H1 (cell line): ENCODE results near the gene MOB2. TPM values are rescaled to one million over a fixed set of nuclear protein-coding genes. Genes with fewer than 3 reads are reported as not detected.

Experiments used
- CTCF ChIA-PET: fragments of 300-600 bp; sonication (Branson Sonifier 250); formaldehyde crosslinking; loops from one replicate; lab custom pipeline; 2021; ENCODE audit not compliant: partially characterized antibody; lab: Charles Lee
- POLR2A ChIA-PET: fragments of 300-600 bp; sonication (Branson Sonifier 250); formaldehyde crosslinking; loops from one replicate; lab custom pipeline; 2021; ENCODE audit warnings: inconsistent platforms; ENCODE audit not compliant: partially characterized antibody; lab: Charles Lee
- DNase-seq, 2 experiments: peaks; one replicate each; pipeline versions ENCODE4 v3.0.0 to v3.0.0-alpha.2; 2010 to 2022; ENCODE audit warnings: low spot score in 2 of 2, low read depth in 1 of 2, mixed read lengths in 1 of 2
- FAIRE-seq: peaks from 2 replicates; lab custom pipeline; 2011; peaks lifted over from hg19 to GRCh38; lab: Jason Lieb, UNC
- H2AFZ ChIP-seq: 2 replicates; pipeline ENCODE4 v1.8.1; 2012; ENCODE audit warnings: low read length, inconsistent platforms
- H2AK5ac ChIP-seq: 2 replicates; pipeline ENCODE4 v1.6.1; 2013; ENCODE audit warnings: low read depth, low read length
- H2BK120ac ChIP-seq: replicated peaks from 2 replicates; pipeline ENCODE3; 2013; ENCODE audit warnings: low read depth, low read length, inconsistent platforms
- H2BK12ac ChIP-seq: 2 replicates; pipeline ENCODE4 v1.6.1; 2013; ENCODE audit warnings: low read depth, low read length
- H2BK15ac ChIP-seq: 2 replicates; pipeline ENCODE4 v1.6.1; 2013; ENCODE audit warnings: low read length
- H2BK20ac ChIP-seq: 2 replicates; pipeline ENCODE4 v1.6.1; 2013; ENCODE audit warnings: low read length
- H2BK5ac ChIP-seq: 2 replicates; pipeline ENCODE4 v1.6.1; 2013; ENCODE audit warnings: low read depth, low read length
- H3K14ac ChIP-seq: 2 replicates; pipeline ENCODE4 v1.6.1; 2013; ENCODE audit warnings: inconsistent platforms; ENCODE audit not compliant: insufficient read length
- H3K18ac ChIP-seq: 2 replicates; pipeline ENCODE4 v1.6.1; 2013; ENCODE audit warnings: low read length; ENCODE audit errors: extremely low read depth
- H3K23ac ChIP-seq: 2 replicates; pipeline ENCODE4 v1.6.1; 2013; ENCODE audit warnings: inconsistent platforms; ENCODE audit not compliant: insufficient read length
- H3K23me2 ChIP-seq: 2 replicates; pipeline ENCODE4 v1.6.1; 2013; ENCODE audit warnings: low read depth, low read length
- H3K27ac ChIP-seq: 2 replicates; pipeline ENCODE4 v1.6.1; 2011; ENCODE audit warnings: low read depth, low read length, inconsistent platforms
- H3K27me3 ChIP-seq, 4 experiments: replicated peaks in 1 of 4; 1 replicate in 1 of 4; 2 replicates in 3 of 4; pipeline versions ENCODE4 v1.6.1 to v1.8.1; 2011 to 2013; ENCODE audit warnings: low read length in 3 of 4, mild to moderate bottlenecking in 3 of 4, inconsistent platforms in 2 of 4, mixed read lengths in 2 of 4, moderate library complexity in 1 of 4; ENCODE audit not compliant: control insufficient read depth in 3 of 4, insufficient read depth in 3 of 4; ENCODE audit errors: extremely low read depth in 1 of 4
- H3K36me3 ChIP-seq, 4 experiments: 2 replicates each; pipeline versions ENCODE4 v1.6.1 to v1.8.1; 2011 to 2013; ENCODE audit warnings: mild to moderate bottlenecking in 4 of 4, low read length in 3 of 4, moderate library complexity in 2 of 4, control low read depth in 1 of 4, inconsistent platforms in 1 of 4; ENCODE audit not compliant: insufficient read depth in 4 of 4, control insufficient read depth in 2 of 4
- H3K4ac ChIP-seq: replicated peaks from 2 replicates; pipeline ENCODE3; 2013; ENCODE audit warnings: low read length, low read depth, mixed read lengths, inconsistent platforms; ENCODE audit not compliant: insufficient read length
- H3K4me1 ChIP-seq, 4 experiments: replicated peaks in 1 of 4; 1 replicate in 1 of 4; 2 replicates in 3 of 4; pipeline versions ENCODE4 v1.6.1 to v1.8.1; 2011 to 2013; ENCODE audit warnings: low read length in 3 of 4, inconsistent platforms in 2 of 4, mixed read lengths in 1 of 4; ENCODE audit not compliant: insufficient read depth in 4 of 4, control insufficient read depth in 3 of 4
- H3K4me2 ChIP-seq, 2 experiments: 2 replicates each; pipeline versions ENCODE4 v1.6.1 to v1.8.1; 2011 to 2013; ENCODE audit warnings: low read depth in 2 of 2, low read length in 2 of 2, control low read depth in 1 of 2, inconsistent platforms in 1 of 2, mild to moderate bottlenecking in 1 of 2; ENCODE audit not compliant: insufficient read depth in 1 of 2
- H3K4me3 ChIP-seq, 4 experiments: fragments of 200-600, 300-600 bp in 1 of 4; sonication (generic), shearing (Covaris generic), sonication (Bioruptor Twin) in 1 of 4; 2 replicates each; pipeline versions ENCODE4 v1.5.1 to v1.8.1; 2011 to 2016; ENCODE audit warnings: low read length in 4 of 4, low read depth in 3 of 4, control low read depth in 2 of 4, inconsistent platforms in 2 of 4, mild to moderate bottlenecking in 2 of 4, mixed read lengths in 1 of 4, moderate library complexity in 1 of 4; ENCODE audit not compliant: insufficient read depth in 2 of 4; ENCODE audit errors: extremely low read depth in 1 of 4
- H3K56ac ChIP-seq: replicated peaks from 2 replicates; pipeline ENCODE3; 2013; ENCODE audit warnings: low read depth, mild to moderate bottlenecking, mixed read lengths, low read length, inconsistent platforms; ENCODE audit not compliant: insufficient read length
- H3K79me1 ChIP-seq: 2 replicates; pipeline ENCODE4 v1.6.1; 2013; ENCODE audit warnings: low read depth, low read length, control low read depth
- H3K79me2 ChIP-seq, 2 experiments: 2 replicates each; pipeline versions ENCODE4 v1.6.1 to v1.8.1; 2012 to 2013; ENCODE audit warnings: low read length in 2 of 2, mild to moderate bottlenecking in 2 of 2, inconsistent platforms in 1 of 2; ENCODE audit not compliant: insufficient read depth in 2 of 2, control insufficient read depth in 1 of 2
- H3K9ac ChIP-seq, 4 experiments: replicated peaks in 1 of 4; 1 replicate in 1 of 4; 2 replicates in 3 of 4; pipeline versions ENCODE4 v1.6.1 to v1.8.1; 2011 to 2013; ENCODE audit warnings: low read depth in 3 of 4, low read length in 3 of 4, control low read depth in 2 of 4, mild to moderate bottlenecking in 2 of 4, moderate library complexity in 2 of 4, inconsistent platforms in 1 of 4; ENCODE audit errors: extremely low read depth in 1 of 4
- H3K9me3 ChIP-seq, 2 experiments: 2 replicates each; pipeline versions ENCODE4 v1.6.1 to v1.8.1; 2012 to 2013; ENCODE audit warnings: mild to moderate bottlenecking in 2 of 2, moderate library complexity in 2 of 2, control low read depth in 1 of 2, inconsistent platforms in 1 of 2, low read depth in 1 of 2, low read length in 1 of 2, mixed read lengths in 1 of 2; ENCODE audit not compliant: insufficient read depth in 2 of 2
- H4K20me1 ChIP-seq, 2 experiments: replicated peaks in 1 of 2; 2 replicates each; pipeline versions ENCODE3 to v1.8.1; 2011 to 2013; ENCODE audit warnings: inconsistent platforms in 2 of 2, low read length in 2 of 2, mild to moderate bottlenecking in 1 of 2; ENCODE audit not compliant: insufficient read depth in 2 of 2, control insufficient read depth in 1 of 2
- H4K5ac ChIP-seq: 2 replicates; pipeline ENCODE4 v1.6.1; 2013; ENCODE audit warnings: low read length, low read depth, mixed read lengths, inconsistent platforms; ENCODE audit not compliant: insufficient read length
- H4K8ac ChIP-seq: 2 replicates; pipeline ENCODE4 v1.8.0; 2013; ENCODE audit warnings: mild to moderate bottlenecking, moderate library complexity, low read length, inconsistent platforms; ENCODE audit not compliant: insufficient read depth; ENCODE audit errors: extremely low read depth
- H4K91ac ChIP-seq: replicated peaks from 2 replicates; pipeline ENCODE3; 2013; ENCODE audit warnings: low read length, mixed read lengths, inconsistent platforms; ENCODE audit not compliant: insufficient read length
- BACH1 ChIP-seq: IDR thresholded peaks from 2 replicates; pipeline ENCODE4 v1.6.1; 2012; ENCODE audit warnings: low read length, improper control_type of control experiment
- BCL11A ChIP-seq, 2 experiments: IDR thresholded peaks; one replicate each; pipeline ENCODE4 v1.6.1; 2011; ENCODE audit warnings: low read depth in 2 of 2, low read length in 2 of 2, mild to moderate bottlenecking in 2 of 2
- EGR1 ChIP-seq: IDR thresholded peaks from 2 replicates; pipeline ENCODE4 v1.6.1; 2011; ENCODE audit warnings: low read depth, low read length, borderline replicate concordance
- EZH2 ChIP-seq: fragments of 200-600 bp; sonication (generic); IDR thresholded peaks from 2 replicates; pipeline ENCODE4 v1.7.1; 2012; ENCODE audit warnings: low read depth, mild to moderate bottlenecking, moderate library complexity, low read length, inconsistent platforms; ENCODE audit not compliant: severe bottlenecking
- GABPA ChIP-seq: IDR thresholded peaks from 2 replicates; pipeline ENCODE4 v1.6.1; 2011; ENCODE audit warnings: mild to moderate bottlenecking, low read length, moderate library complexity, borderline replicate concordance; ENCODE audit not compliant: insufficient read depth
- GTF2F1 ChIP-seq: IDR thresholded peaks from 2 replicates; pipeline ENCODE4 v1.6.1; 2012; ENCODE audit warnings: low read depth, low read length, improper control_type of control experiment, borderline replicate concordance
- PHF8 ChIP-seq: fragments of 200-600 bp; sonication (generic); conservative IDR thresholded peaks from 2 replicates; pipeline ENCODE4 v1.7.1; 2012; ENCODE audit warnings: low read depth, mild to moderate bottlenecking, inconsistent platforms, low read length, moderate library complexity
- RFX5 ChIP-seq: IDR thresholded peaks from 2 replicates; pipeline ENCODE4 v1.6.1; 2011; ENCODE audit warnings: low read depth, low read length, improper control_type of control experiment, borderline replicate concordance
- SP4 ChIP-seq: IDR thresholded peaks from 2 replicates; pipeline ENCODE4 v1.6.1; 2012; ENCODE audit warnings: low read length, inconsistent platforms
- TAF7 ChIP-seq: optimal IDR thresholded peaks from 2 replicates; pipeline ENCODE3; 2011; ENCODE audit warnings: low read depth, mild to moderate bottlenecking, inconsistent platforms, low read length, moderate library complexity, borderline replicate concordance
- TEAD4 ChIP-seq: IDR thresholded peaks from 2 replicates; pipeline ENCODE4 v1.6.1; 2012; ENCODE audit warnings: low read depth, low read length, inconsistent platforms, mixed read lengths
- WGBS, 2 experiments: shearing (Covaris generic) in 1 of 2; methylation state at CpG; one replicate each; pipeline versions ENCODE4 v1.1.6 to v1.1.7; 2013 to 2015; ENCODE audit warnings: low lambda C conversion rate in 2 of 2, mixed read lengths in 2 of 2, inconsistent platforms in 1 of 2, low coverage in 1 of 2, missing lambda C conversion rate in 1 of 2; ENCODE audit not compliant: insufficient replicate concordance in 2 of 2, insufficient coverage in 1 of 2, insufficient read length in 1 of 2; ENCODE audit errors: extremely low coverage in 1 of 2, missing lambda C conversion rate in 1 of 2; 5-methylcytosine and 5-hydroxymethylcytosine counted together
- polyA plus RNA-seq, 7 experiments: library from polyadenylated mRNA; depleted of rRNA in 3 of 7; stranded (reverse) in 5 of 7; unstranded in 2 of 7; fragments of >200 nt in 5 of 7; fragments of 200-250 nt in 2 of 7; gene quantifications; 1 replicate in 5 of 7; 2 replicates in 1 of 7; 4 replicates in 1 of 7; pipeline versions ENCODE4 v1.2.1 to v1.2.3, GENCODE V29; 2011 to 2013; ENCODE audit warnings: missing spikeins in 2 of 7, mixed read lengths in 2 of 7
- total RNA-seq: library from RNA; stranded (reverse); fragmentation: NEBNext Ultra II Directional; extraction: Animal tissue kit (Norgen Biotek cat#: 25700); gene quantifications from 2 replicates; pipeline ENCODE4 v1.2.1, GENCODE V29; 2021
- TF ChIP-seq, protein P1 (sequence below): IDR thresholded peaks from 2 replicates; pipeline ENCODE4 v1.6.1; 2012; ENCODE audit warnings: inconsistent platforms

The MOB2 gene
- total and polyA plus RNA-seq, 2 of the 8 experiments (the other 6 are each of a cell fraction or from before 2014, with no cell fraction given), result 18.6 to 28.2 TPM

DNA sequence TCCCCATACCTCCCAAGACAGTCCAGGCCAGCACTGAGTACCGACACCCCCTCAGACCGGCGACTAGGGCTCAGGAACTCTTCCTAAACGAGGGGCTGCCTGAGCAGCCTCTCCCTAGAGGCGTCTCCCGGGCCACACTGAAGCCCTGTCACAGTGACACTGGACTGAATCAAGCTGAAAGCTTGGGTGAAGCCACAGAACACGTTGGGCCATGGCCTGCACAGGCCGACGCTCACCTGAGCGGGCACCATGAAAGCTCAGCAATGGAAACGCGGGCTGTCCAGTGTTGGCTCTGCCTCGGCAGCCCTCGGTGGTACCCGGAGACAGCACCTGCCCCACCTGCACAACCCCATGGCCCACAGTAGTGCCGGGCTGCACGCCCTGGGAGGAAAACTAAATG, 42.7 kb upstream of the MOB2 start:
- FAIRE-seq, result no peak
- H4K20me1 ChIP-seq, result peaks cover 2 to 8% of the 10 kb centered on the region in 2 experiments
- H3K23me2 ChIP-seq, result no peaks in the 10 kb centered on the region
- no peak overlapping the region for H2AK5ac ChIP-seq
- no peaks in the 10 kb centered on the region for H3K27me3 ChIP-seq
- peaks cover 0 to 43% of the 10 kb centered on the region in 2 experiments; a peak in 1 of 4 replicates for H3K79me2 ChIP-seq
- H3K79me1 ChIP-seq, result peaks cover 25% of the 10 kb centered on the region
- H3K36me3 ChIP-seq, result no peaks in the 10 kb centered on the region
- no peak overlapping the region for H3K4ac ChIP-seq
- no peak overlapping the region for H3K18ac ChIP-seq
- H3K14ac ChIP-seq, result no peak overlapping the region
- H4K8ac ChIP-seq, result 0 out of 2 replicates have a peak overlapping the region, but pooled peaks have one; percentile 65
- H3K4me1 ChIP-seq, result peaks cover 0 to 2% (median 0%) of the 10 kb centered on the region in 4 experiments; a peak in 1 of 7 replicates
- no peak overlapping the region for H3K9ac ChIP-seq
- H3K4me2 ChIP-seq, result no peak overlapping the region
- no peak overlapping the region for H2BK20ac ChIP-seq
- H3K27ac ChIP-seq, result no peak overlapping the region
- no peak overlapping the region for H2BK12ac ChIP-seq
- no peak overlapping the region for H2AFZ ChIP-seq
- no peaks in the 10 kb centered on the region for H3K9me3 ChIP-seq
- ChIA-PET CTCF (interaction anchor here (0.6 kb wide), 1 partner anchor 8 kb away, joined by 3 read pairs; no protein-coding TSS in a partner anchor), POLR2A (no interaction called here)
- no peak overlapping the region for H2BK15ac ChIP-seq
- WGBS, 2 experiments, result 94% methylated on average over 17 of the region's 17 CpGs; no CpG with 5 or more reads in 1 of the 2 experiments
- no peak overlapping the region for H3K56ac ChIP-seq
- peak overlapping the region; percentile 24; the same call in 1 of the 2 replicates for H2BK5ac ChIP-seq
- H3K4me3 ChIP-seq, result no peak overlapping the region
- TF ChIP-seq RFX5, result no peak
- no peak for TF ChIP-seq EGR1
- TF ChIP-seq, protein P1, sequence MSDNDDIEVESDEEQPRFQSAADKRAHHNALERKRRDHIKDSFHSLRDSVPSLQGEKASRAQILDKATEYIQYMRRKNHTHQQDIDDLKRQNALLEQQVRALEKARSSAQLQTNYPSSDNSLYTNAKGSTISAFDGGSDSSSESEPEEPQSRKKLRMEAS, result no peak
- TF ChIP-seq BACH1, result no peak
- TF ChIP-seq SP4, result no peak
- TF ChIP-seq GTF2F1, result no peak
- no peak for TF ChIP-seq TEAD4
- no peak for TF ChIP-seq GABPA
- no peak for TF ChIP-seq TAF7
- TF ChIP-seq BCL11A (IDR thresholded peaks at IDR 0.05; ENCODE audit: low read depth in 2 of 2, low read length in 2 of 2), result no peak
- no peak for TF ChIP-seq EZH2
- no peak for TF ChIP-seq PHF8
- TF ChIP-seq, all 59 proteins: peak for 0
- H2BK120ac ChIP-seq, result no peak overlapping the region
- no peak overlapping the region for H4K5ac ChIP-seq
- H3K23ac ChIP-seq, result no peak overlapping the region
- no peak overlapping the region for H4K91ac ChIP-seq
- DNase-seq, result no peak
